ENCODE data around the gene SNRPN.
"Not testable (repeated sequence)": the region's sequence is repeated elsewhere in the genome, so short reads cannot be mapped to it uniquely, and the experiment has no call there.

SNRPN gene

DNA sequence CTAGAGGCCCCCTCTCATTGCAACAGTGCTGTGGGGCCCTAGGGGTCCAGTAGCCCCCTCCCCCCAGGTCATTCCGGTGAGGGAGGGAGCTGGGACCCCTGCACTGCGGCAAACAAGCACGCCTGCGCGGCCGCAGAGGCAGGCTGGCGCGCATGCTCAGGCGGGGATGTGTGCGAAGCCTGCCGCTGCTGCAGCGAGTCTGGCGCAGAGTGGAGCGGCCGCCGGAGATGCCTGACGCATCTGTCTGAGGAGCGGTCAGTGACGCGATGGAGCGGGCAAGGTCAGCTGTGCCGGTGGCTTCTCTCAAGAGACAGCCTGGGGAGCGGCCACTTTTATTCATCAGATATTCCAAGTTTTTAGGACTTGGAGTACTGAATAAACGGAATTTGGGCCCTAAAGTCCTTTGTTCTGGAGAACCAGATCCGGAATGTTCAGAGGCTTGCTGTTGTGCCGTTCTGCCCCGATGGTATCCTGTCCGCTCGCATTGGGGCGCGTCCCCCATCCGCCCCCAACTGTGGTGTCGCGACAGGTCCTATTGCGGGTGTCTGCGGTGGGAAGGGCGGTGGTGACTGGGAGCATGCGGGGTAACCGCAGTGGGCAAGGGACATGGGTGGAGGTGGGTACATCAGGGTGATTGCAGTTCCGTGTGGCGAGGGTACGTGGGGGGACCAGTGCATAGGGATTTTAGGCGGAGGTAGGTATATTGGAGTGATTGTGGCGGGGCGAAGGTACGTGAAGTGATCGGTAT, at the start of gene SNRPN, which contains the start of gene SNURF:
TSS of gene SNRPN (plus strand) at position 205 of the 748 bp plus-strand sequence. CDS start 19,467 bp downstream, outside the sequence.
TSS of gene SNURF (plus strand) at position 205 of the 748 bp plus-strand sequence. CDS start at position 267, 62 bp downstream.
- Histone ChIP-seq H3K27me3 (ENCODE audit: control insufficient read depth in 1 of 2, insufficient read depth in 2 of 2, low read length in 2 of 2) (no peaks in the 10 kb centered on the region), H3K9me3 (ENCODE audit: control insufficient read depth in 1 of 2, low read length in 2 of 2) (peaks cover 6 to 8% of the 10 kb centered on the region in 2 donors), H3K4me3 (ENCODE audit: low read depth in 1 of 2, low read length in 2 of 2) (peak within 1 kb of the TSS; percentile 89 to 93), H3K36me3 (ENCODE audit: control insufficient read depth in 1 of 2, insufficient read depth in 2 of 2, low read length in 2 of 2) (no peaks in the 10 kb centered on the region), H3K27ac (ENCODE audit: low read depth, low read length) (peak within 1 kb of the TSS; percentile 85), H3K9ac (ENCODE audit: low read depth in 1 of 2, low read length in 2 of 2) (peak within 1 kb of the TSS; percentile 80 to 81), H3K4me1 (ENCODE audit: control insufficient read depth in 1 of 2, insufficient read depth in 2 of 2, low read length in 2 of 2) (no peaks in the 10 kb centered on the region)

DNA sequence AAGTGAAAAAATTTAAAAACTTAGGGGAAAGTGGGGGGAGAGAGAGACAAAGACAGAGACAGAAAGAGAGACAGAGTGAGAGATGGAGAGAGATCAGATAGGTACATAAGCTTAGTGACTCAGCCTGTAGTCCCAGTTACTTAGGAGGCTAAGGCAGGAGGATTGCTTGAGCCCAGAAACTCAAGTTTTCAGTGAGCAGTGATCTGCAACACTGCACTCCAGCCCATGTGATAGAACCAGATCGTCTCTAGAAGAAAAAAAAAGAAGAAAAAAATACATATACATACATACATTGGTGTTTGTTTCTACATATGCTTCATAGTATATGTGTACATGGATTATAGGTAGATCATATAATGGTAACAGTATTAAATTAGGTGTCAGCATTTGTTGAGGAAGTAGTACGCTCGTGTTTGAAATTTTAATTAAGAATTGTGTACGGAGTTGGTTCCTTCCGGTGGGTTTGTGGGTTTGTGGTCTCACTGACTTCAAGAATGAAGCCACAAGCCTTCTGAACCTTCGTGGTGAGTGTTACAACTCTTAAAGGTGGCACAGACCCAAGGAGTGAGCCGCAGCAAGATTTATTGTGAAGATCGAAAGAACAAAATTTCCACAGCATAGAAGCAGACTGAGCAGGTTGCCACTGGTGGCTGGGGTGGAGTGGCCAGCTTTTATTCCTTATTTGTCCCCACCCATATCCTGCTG, 38.3 kb upstream of the SNRPN start:
- no peak overlapping the region for H3K9ac ChIP-seq (ENCODE audit: low read depth in 1 of 2, low read length in 2 of 2)
- H3K27ac ChIP-seq (ENCODE audit: low read depth, low read length) = no peak overlapping the region
- H3K27me3 ChIP-seq (ENCODE audit: control insufficient read depth in 1 of 2, insufficient read depth in 2 of 2, low read length in 2 of 2) = no peaks in the 10 kb centered on the region
- H3K36me3 ChIP-seq (ENCODE audit: control insufficient read depth in 1 of 2, insufficient read depth in 2 of 2, low read length in 2 of 2) = no peaks in the 10 kb centered on the region
- H3K4me1 ChIP-seq (ENCODE audit: control insufficient read depth in 1 of 2, insufficient read depth in 2 of 2, low read length in 2 of 2) = no peaks in the 10 kb centered on the region
- H3K4me3 ChIP-seq (ENCODE audit: low read depth in 1 of 2, low read length in 2 of 2) = no peak overlapping the region
- H3K9me3 ChIP-seq (ENCODE audit: control insufficient read depth in 1 of 2, low read length in 2 of 2) = peaks cover 4 to 15% of the 10 kb centered on the region in 2 donors

DNA sequence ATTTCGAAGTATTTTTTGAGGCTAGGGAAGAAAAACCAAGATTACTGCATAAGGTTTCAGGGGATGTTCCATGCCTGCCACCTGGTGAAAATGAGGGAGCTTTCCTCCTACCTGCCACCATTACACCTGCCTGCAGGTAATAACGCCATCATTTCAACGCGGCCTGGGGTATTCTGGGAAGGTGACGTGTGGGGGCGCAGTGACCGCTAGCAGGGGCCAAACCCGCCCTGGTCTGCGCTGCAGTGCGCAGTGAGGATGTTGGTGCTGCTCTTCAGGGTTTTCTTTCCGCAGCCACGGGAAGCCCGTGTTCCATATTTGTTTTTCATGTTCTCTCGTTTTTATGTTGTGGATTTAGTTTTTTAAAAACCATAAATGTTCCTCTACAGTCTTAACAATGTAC, 37.4 kb upstream of the SNRPN start:
- H3K4me3 ChIP-seq (ENCODE audit: low read depth in 1 of 2, low read length in 2 of 2) = no peak overlapping the region

DNA sequence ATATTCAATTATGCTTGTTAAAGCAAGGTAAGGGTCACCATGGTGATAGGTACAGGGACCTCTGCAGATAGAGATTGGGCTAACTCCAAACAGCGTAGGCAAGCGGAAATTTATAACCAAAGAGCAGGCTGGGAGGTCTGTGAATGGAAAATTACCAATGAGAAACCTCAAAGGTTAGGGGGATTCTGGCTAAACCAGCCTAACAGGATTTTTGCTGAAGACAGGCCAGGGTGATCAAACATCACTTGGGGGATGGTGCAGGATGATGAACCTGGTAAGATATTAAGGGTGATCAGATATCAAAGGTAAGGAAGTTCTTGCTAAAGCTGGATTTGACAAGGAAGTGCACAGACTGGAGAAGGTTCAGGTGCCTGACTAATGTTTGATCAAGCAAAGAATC, 35.3 kb upstream of the SNRPN start:
- Histone ChIP-seq H3K36me3 (ENCODE audit: control insufficient read depth in 1 of 2, insufficient read depth in 2 of 2, low read length in 2 of 2) (no peaks in the 10 kb centered on the region), H3K4me3 (ENCODE audit: low read depth in 1 of 2, low read length in 2 of 2) (no peak overlapping the region), H3K9ac (ENCODE audit: low read depth in 1 of 2, low read length in 2 of 2) (no peak overlapping the region), H3K27me3 (ENCODE audit: control insufficient read depth in 1 of 2, insufficient read depth in 2 of 2, low read length in 2 of 2) (no peaks in the 10 kb centered on the region), H3K27ac (ENCODE audit: low read depth, low read length) (no peak overlapping the region), H3K9me3 (ENCODE audit: control insufficient read depth in 1 of 2, low read length in 2 of 2) (peaks cover 0 to 11% of the 10 kb centered on the region in 2 donors), H3K4me1 (ENCODE audit: control insufficient read depth in 1 of 2, insufficient read depth in 2 of 2, low read length in 2 of 2) (no peaks in the 10 kb centered on the region)

More for the DNA sequence above, 37.4 kb upstream of the SNRPN start:
- H3K27me3 ChIP-seq (ENCODE audit: control insufficient read depth in 1 of 2, insufficient read depth in 2 of 2, low read length in 2 of 2) = no peaks in the 10 kb centered on the region
- H3K27ac ChIP-seq (ENCODE audit: low read depth, low read length) = no peak overlapping the region
- H3K4me1 ChIP-seq (ENCODE audit: control insufficient read depth in 1 of 2, insufficient read depth in 2 of 2, low read length in 2 of 2) = no peaks in the 10 kb centered on the region
- no peaks in the 10 kb centered on the region for H3K36me3 ChIP-seq (ENCODE audit: control insufficient read depth in 1 of 2, insufficient read depth in 2 of 2, low read length in 2 of 2)
- no peak overlapping the region for H3K9ac ChIP-seq (ENCODE audit: low read depth in 1 of 2, low read length in 2 of 2)
- peaks cover 0 to 13% of the 10 kb centered on the region in 2 donors for H3K9me3 ChIP-seq (ENCODE audit: control insufficient read depth in 1 of 2, low read length in 2 of 2)

DNA sequence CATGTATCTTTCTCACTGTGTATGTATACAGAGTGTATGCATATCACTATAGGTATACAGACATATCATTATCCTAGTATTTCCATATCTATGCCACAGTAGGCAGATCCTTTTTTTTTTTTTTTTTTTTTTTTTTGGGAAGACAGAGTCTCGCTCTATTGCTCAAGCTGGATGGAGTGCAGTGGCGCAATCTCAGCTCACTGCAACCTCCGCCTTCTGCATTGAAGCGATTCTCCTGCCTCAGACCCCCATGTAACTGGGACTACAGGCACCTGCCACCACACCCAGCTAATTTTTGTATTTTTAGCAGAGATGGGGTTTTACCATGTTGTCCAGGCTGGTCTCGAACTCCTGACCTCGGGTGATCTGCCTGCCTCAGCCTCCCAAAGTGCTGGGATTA, 32.0 kb upstream of the SNRPN start:
- not testable (repeated sequence) for H3K36me3 ChIP-seq (ENCODE audit: control insufficient read depth in 1 of 2, insufficient read depth in 2 of 2, low read length in 2 of 2); H3K4me1 ChIP-seq (ENCODE audit: control insufficient read depth in 1 of 2, insufficient read depth in 2 of 2, low read length in 2 of 2); H3K9ac ChIP-seq (ENCODE audit: low read depth in 1 of 2, low read length in 2 of 2); H3K9me3 ChIP-seq (ENCODE audit: control insufficient read depth in 1 of 2, low read length in 2 of 2); H3K27me3 ChIP-seq (ENCODE audit: control insufficient read depth in 1 of 2, insufficient read depth in 2 of 2, low read length in 2 of 2); H3K27ac ChIP-seq (ENCODE audit: low read depth, low read length); H3K4me3 ChIP-seq (ENCODE audit: low read depth in 1 of 2, low read length in 2 of 2)

DNA sequence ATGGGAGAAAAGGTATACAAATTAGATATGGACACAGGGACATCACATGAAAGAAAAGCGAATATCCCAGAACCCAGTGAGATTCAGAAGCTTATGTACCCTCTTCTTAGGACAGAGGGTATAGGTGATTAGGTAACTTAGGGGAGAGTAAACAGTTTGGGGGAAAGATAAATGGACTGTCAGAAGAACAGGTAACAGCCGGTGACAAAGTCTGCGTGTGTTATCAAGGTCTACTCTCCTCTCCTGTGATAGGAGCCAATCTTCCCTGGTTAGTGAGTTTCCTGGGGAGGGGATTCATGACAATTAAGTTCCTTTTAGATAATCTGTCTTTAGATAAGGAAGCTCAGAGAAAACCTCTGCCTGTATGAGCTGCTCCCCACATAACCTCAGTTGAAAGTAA, 30.6 kb upstream of the SNRPN start:
- H3K9me3 ChIP-seq (ENCODE audit: control insufficient read depth in 1 of 2, low read length in 2 of 2) = peaks cover 0 to 5% of the 10 kb centered on the region in 2 donors
- no peaks in the 10 kb centered on the region for H3K4me1 ChIP-seq (ENCODE audit: control insufficient read depth in 1 of 2, insufficient read depth in 2 of 2, low read length in 2 of 2)
- no peak overlapping the region for H3K9ac ChIP-seq (ENCODE audit: low read depth in 1 of 2, low read length in 2 of 2)
- H3K27me3 ChIP-seq (ENCODE audit: control insufficient read depth in 1 of 2, insufficient read depth in 2 of 2, low read length in 2 of 2) = no peaks in the 10 kb centered on the region
- H3K36me3 ChIP-seq (ENCODE audit: control insufficient read depth in 1 of 2, insufficient read depth in 2 of 2, low read length in 2 of 2) = no peaks in the 10 kb centered on the region
- no peak overlapping the region for H3K4me3 ChIP-seq (ENCODE audit: low read depth in 1 of 2, low read length in 2 of 2)
- no peak overlapping the region for H3K27ac ChIP-seq (ENCODE audit: low read depth, low read length)

DNA sequence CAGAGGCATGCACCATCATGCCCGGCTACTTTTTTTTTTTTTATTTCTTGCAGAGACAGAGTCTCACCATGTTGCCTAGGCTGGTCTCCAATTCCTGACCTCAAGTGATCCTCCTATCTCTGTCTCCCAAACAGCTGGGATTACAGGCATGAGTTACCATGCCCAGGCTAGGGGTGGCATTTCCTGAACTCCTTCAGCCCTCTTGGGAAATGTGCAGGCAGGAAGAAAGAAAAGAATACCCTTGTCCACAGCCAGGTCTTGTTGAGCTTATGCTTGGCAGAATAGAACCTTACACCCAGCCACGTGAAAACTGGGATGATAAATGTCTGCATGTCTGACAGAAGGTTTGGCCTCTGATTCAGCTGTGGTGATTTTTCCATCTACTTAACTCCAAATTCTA, 30.2 kb upstream of the SNRPN start:
- no peak overlapping the region for H3K4me3 ChIP-seq (ENCODE audit: low read depth in 1 of 2, low read length in 2 of 2)
- no peaks in the 10 kb centered on the region for H3K27me3 ChIP-seq (ENCODE audit: control insufficient read depth in 1 of 2, insufficient read depth in 2 of 2, low read length in 2 of 2)
- no peak overlapping the region for H3K9ac ChIP-seq (ENCODE audit: low read depth in 1 of 2, low read length in 2 of 2)
- H3K9me3 ChIP-seq (ENCODE audit: control insufficient read depth in 1 of 2, low read length in 2 of 2) = peaks cover 0 to 5% of the 10 kb centered on the region in 2 donors
- H3K36me3 ChIP-seq (ENCODE audit: control insufficient read depth in 1 of 2, insufficient read depth in 2 of 2, low read length in 2 of 2) = no peaks in the 10 kb centered on the region
- H3K4me1 ChIP-seq (ENCODE audit: control insufficient read depth in 1 of 2, insufficient read depth in 2 of 2, low read length in 2 of 2) = no peaks in the 10 kb centered on the region
- no peak overlapping the region for H3K27ac ChIP-seq (ENCODE audit: low read depth, low read length)

DNA sequence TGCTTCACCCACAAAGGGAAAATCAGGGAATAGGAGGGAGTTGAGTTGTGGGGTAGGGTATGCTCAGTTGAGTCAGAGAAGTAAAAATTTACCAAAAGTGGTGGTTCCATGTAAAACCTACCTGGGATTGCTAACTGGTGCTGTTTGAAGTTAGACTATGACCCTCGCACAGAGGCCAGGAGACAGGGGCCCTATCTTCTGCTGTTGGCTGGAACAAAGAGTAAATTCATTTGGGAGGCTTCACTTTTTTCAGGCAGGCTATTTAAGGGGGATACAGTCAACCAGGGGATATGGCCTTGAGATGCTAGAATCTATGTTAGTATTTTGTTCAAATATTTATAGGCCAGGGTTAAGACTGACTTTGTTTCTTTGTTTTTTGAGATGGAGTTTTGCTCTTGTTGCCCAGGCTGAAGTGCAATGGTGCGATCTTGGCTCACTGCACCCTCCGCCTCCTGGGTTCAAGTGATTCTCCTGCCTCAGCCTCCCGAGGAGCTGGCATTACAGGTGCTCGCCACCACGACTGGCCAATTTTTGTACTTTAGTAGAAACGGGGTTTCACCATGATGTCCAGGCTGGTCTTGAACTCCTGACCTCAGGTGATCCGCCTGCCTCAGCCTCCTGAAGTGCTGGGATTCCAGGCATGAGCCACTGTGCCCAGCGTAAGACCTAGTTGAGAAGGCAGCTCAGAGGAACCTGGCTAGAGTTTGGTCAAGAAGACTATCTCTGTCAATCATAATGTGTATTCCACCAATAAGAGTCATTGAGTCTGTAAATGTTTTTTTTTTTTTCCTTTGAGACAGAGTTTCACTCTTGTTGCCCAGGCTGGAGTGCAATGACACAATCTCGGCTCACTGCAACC, 22.7 kb upstream of the SNRPN start:
- not testable (repeated sequence) for H3K4me1 ChIP-seq (ENCODE audit: control insufficient read depth in 1 of 2, insufficient read depth in 2 of 2, low read length in 2 of 2); H3K9ac ChIP-seq (ENCODE audit: low read depth in 1 of 2, low read length in 2 of 2); H3K36me3 ChIP-seq (ENCODE audit: control insufficient read depth in 1 of 2, insufficient read depth in 2 of 2, low read length in 2 of 2); H3K27ac ChIP-seq (ENCODE audit: low read depth, low read length); H3K4me3 ChIP-seq (ENCODE audit: low read depth in 1 of 2, low read length in 2 of 2); H3K27me3 ChIP-seq (ENCODE audit: control insufficient read depth in 1 of 2, insufficient read depth in 2 of 2, low read length in 2 of 2)
- peaks cover 9 to 10% of the 10 kb centered on the region in 2 donors for H3K9me3 ChIP-seq (ENCODE audit: control insufficient read depth in 1 of 2, low read length in 2 of 2)

DNA sequence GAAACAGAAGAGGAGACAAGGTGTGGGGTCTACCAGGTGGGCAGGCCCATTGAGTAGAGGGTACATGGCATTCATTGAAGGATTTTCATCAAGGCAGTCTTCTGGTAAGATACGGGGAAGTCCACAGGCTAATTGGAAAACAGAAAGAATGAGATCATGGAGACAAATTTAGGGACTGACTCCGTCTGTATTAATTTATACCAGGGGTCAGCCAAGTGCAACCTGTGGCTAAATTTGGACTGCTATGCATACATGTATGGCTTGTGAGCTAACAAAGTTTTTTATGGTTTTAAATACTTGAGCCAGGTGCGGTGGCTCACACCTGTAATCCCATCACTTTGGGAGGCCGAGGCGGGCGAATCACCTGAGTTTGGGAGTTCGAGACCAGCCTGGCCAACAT, 21.1 kb upstream of the SNRPN start:
- Histone ChIP-seq H3K36me3 (ENCODE audit: control insufficient read depth in 1 of 2, insufficient read depth in 2 of 2, low read length in 2 of 2) (no peaks in the 10 kb centered on the region), H3K4me3 (ENCODE audit: low read depth in 1 of 2, low read length in 2 of 2) (no peak overlapping the region), H3K27me3 (ENCODE audit: control insufficient read depth in 1 of 2, insufficient read depth in 2 of 2, low read length in 2 of 2) (no peaks in the 10 kb centered on the region), H3K9me3 (ENCODE audit: control insufficient read depth in 1 of 2, low read length in 2 of 2) (peaks cover 9 to 15% of the 10 kb centered on the region in 2 donors), H3K27ac (ENCODE audit: low read depth, low read length) (no peak overlapping the region), H3K4me1 (ENCODE audit: control insufficient read depth in 1 of 2, insufficient read depth in 2 of 2, low read length in 2 of 2) (no peaks in the 10 kb centered on the region), H3K9ac (ENCODE audit: low read depth in 1 of 2, low read length in 2 of 2) (no peak overlapping the region)

DNA sequence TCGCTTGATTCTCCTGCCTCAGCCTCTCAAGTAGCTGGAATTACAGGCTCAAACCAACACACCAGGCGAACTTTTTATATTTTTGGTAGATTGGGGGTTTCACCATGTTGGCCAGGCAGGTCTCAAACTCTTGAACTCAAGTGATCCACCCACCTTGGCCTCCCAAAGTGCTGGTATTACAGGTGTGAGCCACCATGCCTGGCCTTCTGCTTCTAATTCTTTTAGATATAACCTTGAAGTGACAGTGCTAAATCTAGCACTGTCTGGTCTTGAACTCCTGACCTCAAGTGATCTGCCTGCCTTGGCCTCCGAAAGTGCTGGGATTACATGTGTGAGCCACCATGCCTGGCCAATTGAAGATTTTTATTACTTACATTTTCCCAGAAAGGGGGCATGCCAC, 16.6 kb upstream of the SNRPN start:
- H3K9ac ChIP-seq (ENCODE audit: low read depth in 1 of 2, low read length in 2 of 2); H3K27me3 ChIP-seq (ENCODE audit: control insufficient read depth in 1 of 2, insufficient read depth in 2 of 2, low read length in 2 of 2); H3K36me3 ChIP-seq (ENCODE audit: control insufficient read depth in 1 of 2, insufficient read depth in 2 of 2, low read length in 2 of 2); H3K4me3 ChIP-seq (ENCODE audit: low read depth in 1 of 2, low read length in 2 of 2); H3K27ac ChIP-seq (ENCODE audit: low read depth, low read length); H3K4me1 ChIP-seq (ENCODE audit: control insufficient read depth in 1 of 2, insufficient read depth in 2 of 2, low read length in 2 of 2): not testable (repeated sequence)
- H3K9me3 ChIP-seq (ENCODE audit: control insufficient read depth in 1 of 2, low read length in 2 of 2) = peaks cover 11 to 17% of the 10 kb centered on the region in 2 donors
